Measurements from ENCODE around the gene PKHD1.
"Not testable (repeated sequence)": the region's sequence is repeated elsewhere in the genome, so short reads cannot be mapped to it uniquely, and the experiment has no call there.

DNA sequence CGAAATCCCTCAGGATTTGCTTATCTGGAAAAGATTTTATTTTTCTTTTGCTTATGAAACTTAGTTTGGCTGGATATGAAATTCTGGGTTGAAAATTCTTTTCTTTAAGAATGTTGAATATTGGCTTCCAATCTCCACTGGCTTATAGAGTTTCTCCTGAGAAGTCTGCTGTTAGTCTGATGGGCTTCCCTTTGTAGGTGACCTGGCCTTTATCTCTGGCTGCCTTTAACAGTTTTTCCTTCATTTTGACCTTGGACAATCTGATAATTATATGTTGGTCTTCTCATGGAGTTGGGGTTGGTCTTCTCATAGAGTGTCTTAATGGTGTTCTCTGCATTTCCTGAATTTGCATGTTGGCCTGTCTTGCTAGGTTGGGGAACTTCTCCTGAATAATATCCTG, 234.3 kb downstream of the PKHD1 start:
- TF ChIP-seq KDM5B (CRISPR knock-in tag; IDR thresholded peaks at IDR 0.05; ENCODE audit: borderline replicate concordance); RFX5 (IDR thresholded peaks at IDR 0.05; ENCODE audit: low read depth, low read length); SIN3A (IDR thresholded peaks at IDR 0.05; ENCODE audit: borderline replicate concordance, low read depth, low read length); SP1 (IDR thresholded peaks at IDR 0.05); SP1 (CRISPR knock-in tag; IDR thresholded peaks at IDR 0.05); PAX8 (CRISPR knock-in tag; IDR thresholded peaks at IDR 0.05; ENCODE audit: borderline replicate concordance); FOXA1 (IDR thresholded peaks at IDR 0.05); FOXA1 (CRISPR knock-in tag; IDR thresholded peaks at IDR 0.05); U2AF1 (optimal IDR thresholded peaks at IDR 0.05; ENCODE audit: low read depth, low read length): not testable (repeated sequence)
- TF ChIP-seq, protein P1, sequence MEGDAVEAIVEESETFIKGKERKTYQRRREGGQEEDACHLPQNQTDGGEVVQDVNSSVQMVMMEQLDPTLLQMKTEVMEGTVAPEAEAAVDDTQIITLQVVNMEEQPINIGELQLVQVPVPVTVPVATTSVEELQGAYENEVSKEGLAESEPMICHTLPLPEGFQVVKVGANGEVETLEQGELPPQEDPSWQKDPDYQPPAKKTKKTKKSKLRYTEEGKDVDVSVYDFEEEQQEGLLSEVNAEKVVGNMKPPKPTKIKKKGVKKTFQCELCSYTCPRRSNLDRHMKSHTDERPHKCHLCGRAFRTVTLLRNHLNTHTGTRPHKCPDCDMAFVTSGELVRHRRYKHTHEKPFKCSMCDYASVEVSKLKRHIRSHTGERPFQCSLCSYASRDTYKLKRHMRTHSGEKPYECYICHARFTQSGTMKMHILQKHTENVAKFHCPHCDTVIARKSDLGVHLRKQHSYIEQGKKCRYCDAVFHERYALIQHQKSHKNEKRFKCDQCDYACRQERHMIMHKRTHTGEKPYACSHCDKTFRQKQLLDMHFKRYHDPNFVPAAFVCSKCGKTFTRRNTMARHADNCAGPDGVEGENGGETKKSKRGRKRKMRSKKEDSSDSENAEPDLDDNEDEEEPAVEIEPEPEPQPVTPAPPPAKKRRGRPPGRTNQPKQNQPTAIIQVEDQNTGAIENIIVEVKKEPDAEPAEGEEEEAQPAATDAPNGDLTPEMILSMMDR (CRISPR knock-in tag; IDR thresholded peaks at IDR 0.05), result not testable (repeated sequence)
- TF ChIP-seq, protein P2, sequence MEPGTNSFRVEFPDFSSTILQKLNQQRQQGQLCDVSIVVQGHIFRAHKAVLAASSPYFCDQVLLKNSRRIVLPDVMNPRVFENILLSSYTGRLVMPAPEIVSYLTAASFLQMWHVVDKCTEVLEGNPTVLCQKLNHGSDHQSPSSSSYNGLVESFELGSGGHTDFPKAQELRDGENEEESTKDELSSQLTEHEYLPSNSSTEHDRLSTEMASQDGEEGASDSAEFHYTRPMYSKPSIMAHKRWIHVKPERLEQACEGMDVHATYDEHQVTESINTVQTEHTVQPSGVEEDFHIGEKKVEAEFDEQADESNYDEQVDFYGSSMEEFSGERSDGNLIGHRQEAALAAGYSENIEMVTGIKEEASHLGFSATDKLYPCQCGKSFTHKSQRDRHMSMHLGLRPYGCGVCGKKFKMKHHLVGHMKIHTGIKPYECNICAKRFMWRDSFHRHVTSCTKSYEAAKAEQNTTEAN (CRISPR knock-in tag; conservative IDR thresholded peaks at IDR 0.05), result not testable (repeated sequence)

Data from HepG2 (cell line).